DMS114 treated with DMSO at 0.1 percent for 48 hours (cell line): ENCODE results near the gene HLA-DRB5.
"Not testable (repeated sequence)": the region's sequence is repeated elsewhere in the genome, so short reads cannot be mapped to it uniquely, and the experiment has no call there.

Source experiments
- DNase-seq: peaks from one replicate; lab custom pipeline; 2025; ENCODE audit not compliant: unreplicated experiment; lab: John Stamatoyannopoulos, UW

The HLA-DRB5 gene

GRCh38 chr6:32529697-32530430 is at the start of gene HLA-DRB5:
Gene HLA-DRB5, minus strand, starts transcription at chr6:32530287. Its CDS starts 63 bp downstream, at chr6:32530224.
- no peak for DNase-seq

GRCh38 chr6:32578962-32579361 is 48.9 kb upstream of the HLA-DRB5 start:
- no peak for DNase-seq

GRCh38 chr6:32577493-32577892 is 47.4 kb upstream of the HLA-DRB5 start:
- not testable (repeated sequence) for DNase-seq

GRCh38 chr6:32576250-32576649 is 46.2 kb upstream of the HLA-DRB5 start:
- DNase-seq: no peak

GRCh38 chr6:32570363-32570905 is 40.3 kb upstream of the HLA-DRB5 start:
- DNase-seq: no peak

GRCh38 chr6:32568561-32568960 is 38.5 kb upstream of the HLA-DRB5 start:
- DNase-seq: no peak

- no peak for DNase-seq
Observed at GRCh38 chr6:32566957-32567356, 36.9 kb upstream of the HLA-DRB5 start.

GRCh38 chr6:32565511-32565910 is 35.4 kb upstream of the HLA-DRB5 start:
- DNase-seq: no peak

GRCh38 chr6:32562940-32563339 is 32.9 kb upstream of the HLA-DRB5 start:
- no peak for DNase-seq

- no peak for DNase-seq
Observed at GRCh38 chr6:32559747-32560146, 29.7 kb upstream of the HLA-DRB5 start.

GRCh38 chr6:32558426-32559057 is 28.5 kb upstream of the HLA-DRB5 start:
- no peak for DNase-seq

- DNase-seq: no peak
Observed at GRCh38 chr6:32554116-32554965, 24.3 kb upstream of the HLA-DRB5 start.

GRCh38 chr6:32553037-32553742 is 23.1 kb upstream of the HLA-DRB5 start:
- DNase-seq: no peak

GRCh38 chr6:32551410-32551809 is 21.3 kb upstream of the HLA-DRB5 start:
- no peak for DNase-seq

GRCh38 chr6:32539839-32540238 is 9.8 kb upstream of the HLA-DRB5 start:
- DNase-seq: no peak

- not testable (repeated sequence) for DNase-seq
Observed at GRCh38 chr6:32530431-32530793, 325 bp upstream of the HLA-DRB5 start.

GRCh38 chr6:32522302-32523047 is 7.6 kb downstream of the HLA-DRB5 start:
- DNase-seq: no peak

GRCh38 chr6:32519910-32520258 is 10.2 kb downstream of the HLA-DRB5 start:
- DNase-seq: no peak

GRCh38 chr6:32519118-32519909 is 10.8 kb downstream of the HLA-DRB5 start:
- DNase-seq: no peak
